Esophagus muscularis mucosa (tissue), 4 donors: Measurements from ENCODE around the gene GATD1.

Experiments used
- EP300 ChIP-seq: sonication (generic); formaldehyde crosslinking; IDR thresholded peaks from one replicate; pipeline ENCODE4 v1.6.1; 2017; ENCODE audit warnings: antibody characterized with exemption
- POLR2A ChIP-seq: fragments of 450-650 bp; IDR thresholded peaks from one replicate; pipeline ENCODE4 v1.6.1; 2017; ENCODE audit warnings: antibody characterized with exemption, moderate library complexity, mild to moderate bottlenecking, low read depth
- TF ChIP-seq, protein P1 (sequence below), 3 experiments: fragments of 200-600 bp in 2 of 3; fragments of 450-650 bp in 1 of 3; sonication (generic) in 2 of 3; IDR thresholded peaks; one replicate each; pipeline ENCODE4 v1.5.1; 2017 to 2019; ENCODE audit warnings: antibody characterized with exemption in 3 of 3, mild to moderate bottlenecking in 2 of 3, moderate library complexity in 1 of 3

DNA sequence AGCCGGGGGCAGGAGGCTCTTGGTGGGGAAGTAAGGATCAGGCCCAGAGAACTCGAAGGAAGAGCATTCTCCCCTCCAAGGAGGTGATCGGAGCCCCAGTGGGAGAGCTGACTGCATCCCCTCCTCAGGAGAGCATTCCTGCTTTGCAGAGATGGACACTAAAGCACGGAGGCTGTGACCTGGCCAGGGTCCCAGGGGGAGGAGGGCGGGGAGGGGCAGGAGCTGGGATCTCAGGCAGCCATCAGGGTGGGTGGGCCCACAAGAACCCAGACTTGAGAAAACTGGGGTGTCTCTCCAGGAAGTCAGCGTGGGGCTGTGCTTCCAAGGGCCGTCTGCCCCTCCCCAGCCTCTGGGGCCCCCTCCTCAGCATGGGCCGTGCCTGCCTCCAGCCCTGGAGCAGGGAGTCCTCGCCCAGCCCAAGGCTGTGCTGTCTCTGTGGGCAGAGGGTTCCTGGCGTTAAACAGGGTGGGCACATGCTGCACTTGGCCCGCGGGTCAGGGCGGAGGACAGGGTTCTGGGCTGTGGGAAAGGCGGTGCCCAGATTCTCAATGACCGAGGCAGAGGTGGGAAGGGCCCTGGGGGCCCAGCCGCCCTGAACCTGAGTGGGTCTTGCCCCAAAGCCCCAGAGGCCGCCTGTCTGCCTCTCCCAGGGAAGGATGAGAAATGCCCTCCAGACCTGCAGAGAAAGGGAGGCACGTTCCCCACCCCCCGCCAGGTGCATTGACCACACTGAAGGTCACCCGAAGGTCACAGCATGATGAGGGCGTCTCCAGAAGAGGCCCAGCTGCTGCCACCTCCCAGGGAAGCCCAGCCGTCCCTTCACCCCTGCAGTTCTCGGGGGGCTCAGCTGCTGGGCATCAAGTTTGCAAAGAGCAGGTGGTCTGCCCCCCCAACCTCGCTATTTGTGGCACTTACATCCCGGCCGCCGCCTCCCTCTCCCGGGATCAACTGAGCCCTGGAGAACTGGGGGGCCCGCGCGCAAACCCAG lies 12.0 kb upstream of the GATD1 start:
- TF ChIP-seq POLR2A = no peak
- no peak for TF ChIP-seq EP300
- TF ChIP-seq, protein P1, sequence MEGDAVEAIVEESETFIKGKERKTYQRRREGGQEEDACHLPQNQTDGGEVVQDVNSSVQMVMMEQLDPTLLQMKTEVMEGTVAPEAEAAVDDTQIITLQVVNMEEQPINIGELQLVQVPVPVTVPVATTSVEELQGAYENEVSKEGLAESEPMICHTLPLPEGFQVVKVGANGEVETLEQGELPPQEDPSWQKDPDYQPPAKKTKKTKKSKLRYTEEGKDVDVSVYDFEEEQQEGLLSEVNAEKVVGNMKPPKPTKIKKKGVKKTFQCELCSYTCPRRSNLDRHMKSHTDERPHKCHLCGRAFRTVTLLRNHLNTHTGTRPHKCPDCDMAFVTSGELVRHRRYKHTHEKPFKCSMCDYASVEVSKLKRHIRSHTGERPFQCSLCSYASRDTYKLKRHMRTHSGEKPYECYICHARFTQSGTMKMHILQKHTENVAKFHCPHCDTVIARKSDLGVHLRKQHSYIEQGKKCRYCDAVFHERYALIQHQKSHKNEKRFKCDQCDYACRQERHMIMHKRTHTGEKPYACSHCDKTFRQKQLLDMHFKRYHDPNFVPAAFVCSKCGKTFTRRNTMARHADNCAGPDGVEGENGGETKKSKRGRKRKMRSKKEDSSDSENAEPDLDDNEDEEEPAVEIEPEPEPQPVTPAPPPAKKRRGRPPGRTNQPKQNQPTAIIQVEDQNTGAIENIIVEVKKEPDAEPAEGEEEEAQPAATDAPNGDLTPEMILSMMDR (IDR thresholded peaks at IDR 0.05) = no peak
